Mesendoderm (in vitro differentiated cells): ENCODE measurements around the gene TRIB2. TPM values are rescaled to one million over a fixed set of nuclear protein-coding genes. Genes with fewer than 3 reads are reported as not detected.

Experiments
- DNase-seq: peaks from one replicate; pipeline ENCODE4 v3.0.0; 2013
- H2AK5ac ChIP-seq: 2 replicates; pipeline ENCODE4 v1.6.1; 2013; ENCODE audit warnings: low read length, inconsistent platforms
- H2BK120ac ChIP-seq: 2 replicates; pipeline ENCODE4 v1.6.1; 2013; ENCODE audit warnings: low read depth, mild to moderate bottlenecking, low read length, moderate library complexity, mixed read lengths
- H2BK15ac ChIP-seq: replicated peaks from 2 replicates; pipeline ENCODE4 v1.6.1; 2013; ENCODE audit warnings: low read depth, mild to moderate bottlenecking, moderate library complexity
- H2BK5ac ChIP-seq: 2 replicates; pipeline ENCODE4 v1.6.1; 2013; ENCODE audit warnings: low read length, inconsistent platforms
- H3K18ac ChIP-seq: 2 replicates; pipeline ENCODE4 v1.6.1; 2013; ENCODE audit warnings: mild to moderate bottlenecking, low read length, mixed read lengths
- H3K23ac ChIP-seq: one replicate; pipeline ENCODE4 v1.6.1; 2013; ENCODE audit warnings: low read length
- H3K27ac ChIP-seq: 2 replicates; pipeline ENCODE4 v1.5.1; 2013; ENCODE audit warnings: low read depth, mild to moderate bottlenecking, inconsistent platforms, low read length, moderate library complexity
- H3K27me3 ChIP-seq: 2 replicates; pipeline ENCODE4 v1.6.1; 2013; ENCODE audit warnings: low read length, control low read depth, mild to moderate bottlenecking, inconsistent platforms; ENCODE audit not compliant: insufficient read depth, poor library complexity
- H3K36me3 ChIP-seq: 2 replicates; pipeline ENCODE4 v1.6.1; 2013; ENCODE audit warnings: low read length, inconsistent platforms; ENCODE audit not compliant: control insufficient read depth, insufficient read depth
- H3K4ac ChIP-seq: one replicate; pipeline ENCODE4 v1.6.1; 2013; ENCODE audit warnings: low read depth, mild to moderate bottlenecking, low read length, moderate library complexity
- H3K4me1 ChIP-seq: 2 replicates; pipeline ENCODE4 v1.6.1; 2013; ENCODE audit warnings: low read depth, low read length, inconsistent platforms; ENCODE audit not compliant: control insufficient read depth
- H3K4me2 ChIP-seq: 2 replicates; pipeline ENCODE4 v1.6.1; 2013; ENCODE audit warnings: low read length
- H3K4me3 ChIP-seq: 2 replicates; pipeline ENCODE4 v1.5.1; 2013; ENCODE audit warnings: mild to moderate bottlenecking, low read length
- H3K56ac ChIP-seq: one replicate; pipeline ENCODE4 v1.6.1; 2013; ENCODE audit warnings: low read length
- H3K79me1 ChIP-seq: 2 replicates; pipeline ENCODE4 v1.6.1; 2013; ENCODE audit warnings: low read length, inconsistent platforms
- H3K79me2 ChIP-seq: 2 replicates; pipeline ENCODE4 v1.6.1; 2013; ENCODE audit warnings: mild to moderate bottlenecking, low read length; ENCODE audit not compliant: control insufficient read depth, insufficient read depth
- H3K9ac ChIP-seq: 2 replicates; pipeline ENCODE4 v1.6.1; 2013; ENCODE audit warnings: low read length, inconsistent platforms
- H4K5ac ChIP-seq: one replicate; pipeline ENCODE4 v1.6.1; 2013; ENCODE audit warnings: low read length
- H4K8ac ChIP-seq: one replicate; pipeline ENCODE4 v1.6.1; 2013; ENCODE audit warnings: low read depth, mild to moderate bottlenecking, control low read depth, low read length, moderate library complexity
- WGBS: extraction: QIAGEN DNeasy Blood & Tissue Kit; methylation state at CpG from one replicate; pipeline ENCODE4 v1.1.7; 2013; ENCODE audit warnings: low lambda C conversion rate, missing lambda C conversion rate; ENCODE audit not compliant: insufficient coverage; ENCODE audit errors: extremely low coverage; 5-methylcytosine and 5-hydroxymethylcytosine counted together
- polyA plus RNA-seq, 2 experiments: library from polyadenylated mRNA; stranded (reverse); fragments of 200-250 nt; gene quantifications; one replicate each; pipeline ENCODE4 v1.2.3, GENCODE V29; 2013

Gene TRIB2
- polyA plus RNA-seq (2013, experiment 1 of 2): 26.0 TPM
- polyA plus RNA-seq (2013, experiment 2 of 2): 27.0 TPM

GRCh38 chr2:12716282-12717190, at the start of gene TRIB2:
TSS of gene TRIB2 (plus strand) at chr2:12716936. CDS start at chr2:12718308, 1,372 bp downstream.
- Histone ChIP-seq H2BK15ac (no peak within 1 kb of the TSS), H2AK5ac (no peak within 1 kb of the TSS), H3K9ac (peak within 1 kb of the TSS; percentile 85), H3K27me3 (no peaks in the 10 kb centered on the region), H3K79me1 (peaks cover 1% of the 10 kb centered on the region), H4K5ac (no peak within 1 kb of the TSS), H3K4me1 (peaks cover 4% of the 10 kb centered on the region), H2BK120ac (no peak within 1 kb of the TSS), H3K36me3 (no peaks in the 10 kb centered on the region), H3K4me2 (peak within 1 kb of the TSS; percentile 77), H3K27ac (peak within 1 kb of the TSS; percentile 45), H3K18ac (peak within 1 kb of the TSS; percentile 93), H4K8ac (no peak within 1 kb of the TSS), H3K23ac (no peak within 1 kb of the TSS), H3K4me3 (peak within 1 kb of the TSS; percentile 56), H3K56ac (peak within 1 kb of the TSS; percentile 92), H3K4ac (peak within 1 kb of the TSS; percentile 79), H3K79me2 (peaks cover 24% of the 10 kb centered on the region), H2BK5ac (no peak within 1 kb of the TSS)
- DNase-seq: peak; percentile 92
- WGBS: no CpG with 5 or more reads among the region's 90 CpGs

GRCh38 chr2:12669036-12669435, 47.7 kb upstream of the TRIB2 start:
- Histone ChIP-seq H2BK120ac (no peak overlapping the region), H3K56ac (no peak overlapping the region), H3K79me2 (no peaks in the 10 kb centered on the region), H2AK5ac (no peak overlapping the region), H3K18ac (no peak overlapping the region), H4K5ac (no peak overlapping the region), H3K4ac (no peak overlapping the region), H3K27ac (no peak overlapping the region), H3K79me1 (no peaks in the 10 kb centered on the region), H3K9ac (no peak overlapping the region), H3K4me2 (no peak overlapping the region), H3K36me3 (no peaks in the 10 kb centered on the region), H3K27me3 (no peaks in the 10 kb centered on the region), H3K4me1 (no peaks in the 10 kb centered on the region), H2BK5ac (no peak overlapping the region), H3K23ac (no peak overlapping the region), H2BK15ac (no peak overlapping the region), H3K4me3 (no peak overlapping the region), H4K8ac (no peak overlapping the region)
- no CpG with 5 or more reads among the region's 3 CpGs for WGBS
- DNase-seq: no peak

DNA sequence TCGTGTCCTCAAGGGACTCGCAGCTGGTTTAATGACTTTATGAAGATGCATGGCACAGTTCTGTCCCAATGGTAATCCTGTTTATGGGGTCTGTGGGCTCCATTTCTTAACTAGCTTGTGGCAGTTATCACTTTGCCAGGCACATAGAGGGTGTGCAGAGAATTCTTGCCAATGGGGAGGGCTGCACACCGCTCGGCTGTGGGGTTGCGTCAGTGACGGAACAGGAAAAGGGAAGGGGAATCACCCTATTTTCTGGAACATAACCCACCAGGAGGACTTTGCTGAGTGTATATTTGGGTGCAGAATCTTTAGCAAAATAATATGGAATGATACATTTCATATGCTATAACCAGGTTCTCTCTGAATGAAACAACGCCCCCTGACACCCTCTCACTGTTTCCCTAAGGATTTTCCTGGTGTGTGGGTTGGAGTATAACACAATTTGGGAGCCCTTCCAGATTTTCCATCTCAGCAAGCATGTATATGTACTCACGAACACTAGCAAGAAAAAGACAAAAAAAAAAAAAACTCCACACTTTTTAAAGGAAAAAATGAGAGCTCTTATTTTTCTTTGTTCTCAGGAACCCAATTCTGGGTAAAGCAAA, 43.9 kb upstream of the TRIB2 start:
- H3K9ac ChIP-seq: no peak overlapping the region
- no peak overlapping the region for H3K56ac ChIP-seq
- H3K4me3 ChIP-seq: no peak overlapping the region
- no peak overlapping the region for H3K23ac ChIP-seq
- no peaks in the 10 kb centered on the region for H3K79me1 ChIP-seq
- H3K4me1 ChIP-seq: no peaks in the 10 kb centered on the region
- no peak overlapping the region for H4K8ac ChIP-seq
- no peak overlapping the region for H3K4me2 ChIP-seq
- no peak overlapping the region for H2AK5ac ChIP-seq
- WGBS: no CpG with 5 or more reads among the region's 8 CpGs
- H4K5ac ChIP-seq: no peak overlapping the region
- H3K27me3 ChIP-seq: no peaks in the 10 kb centered on the region
- H3K4ac ChIP-seq: no peak overlapping the region
- no peaks in the 10 kb centered on the region for H3K36me3 ChIP-seq
- no peak overlapping the region for H3K18ac ChIP-seq
- no peak for DNase-seq
- no peak overlapping the region for H2BK15ac ChIP-seq
- no peak overlapping the region for H2BK120ac ChIP-seq
- no peaks in the 10 kb centered on the region for H3K79me2 ChIP-seq
- no peak overlapping the region for H2BK5ac ChIP-seq
- no peak overlapping the region for H3K27ac ChIP-seq

- DNase-seq: no peak
- Histone ChIP-seq H2AK5ac (no peak overlapping the region), H2BK15ac (no peak overlapping the region), H3K79me2 (no peaks in the 10 kb centered on the region), H3K27ac (no peak overlapping the region), H3K23ac (no peak overlapping the region), H3K56ac (no peak overlapping the region), H3K4me1 (no peaks in the 10 kb centered on the region), H2BK5ac (no peak overlapping the region), H3K79me1 (no peaks in the 10 kb centered on the region), H4K5ac (no peak overlapping the region), H3K4me3 (no peak overlapping the region), H3K36me3 (no peaks in the 10 kb centered on the region), H3K9ac (no peak overlapping the region), H4K8ac (no peak overlapping the region), H2BK120ac (no peak overlapping the region), H3K4ac (no peak overlapping the region), H3K18ac (no peak overlapping the region), H3K27me3 (no peaks in the 10 kb centered on the region), H3K4me2 (no peak overlapping the region)
- WGBS: no CpG with 5 or more reads among the region's 4 CpGs
Measured at GRCh38 chr2:12674644-12675328, 42.0 kb upstream of the TRIB2 start.

DNA sequence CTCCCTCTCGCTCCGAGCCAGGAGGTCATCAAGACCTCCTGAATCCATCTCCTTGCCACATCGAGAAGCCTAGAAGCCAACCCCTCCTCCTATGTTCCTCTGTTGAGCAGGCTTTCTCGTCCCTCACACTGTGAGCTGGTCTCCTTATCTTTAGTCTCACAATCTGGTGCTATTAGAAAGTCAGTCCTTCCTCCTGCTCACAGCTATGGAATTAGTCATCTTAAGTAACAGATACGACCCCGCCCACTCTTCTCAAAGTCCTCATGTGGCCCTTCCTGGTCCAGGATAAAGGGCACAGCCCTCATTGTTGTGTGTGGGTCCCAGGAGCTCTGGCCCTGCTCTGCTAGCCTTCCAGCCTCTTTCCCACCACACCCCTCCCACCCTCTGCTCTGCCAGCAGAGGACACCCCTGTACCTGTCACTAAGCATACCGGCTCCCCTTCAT, 41.4 kb upstream of the TRIB2 start:
- WGBS: no CpG with 5 or more reads among the region's 7 CpGs
- H4K8ac ChIP-seq: no peak overlapping the region
- H3K27me3 ChIP-seq: no peaks in the 10 kb centered on the region
- no peaks in the 10 kb centered on the region for H3K4me1 ChIP-seq
- H3K56ac ChIP-seq: no peak overlapping the region
- no peak overlapping the region for H3K23ac ChIP-seq
- H2BK5ac ChIP-seq: no peak overlapping the region
- peak; percentile 70 for DNase-seq
- no peaks in the 10 kb centered on the region for H3K79me1 ChIP-seq
- H2AK5ac ChIP-seq: no peak overlapping the region
- no peaks in the 10 kb centered on the region for H3K79me2 ChIP-seq
- no peak overlapping the region for H3K4me3 ChIP-seq
- H3K36me3 ChIP-seq: no peaks in the 10 kb centered on the region
- no peak overlapping the region for H3K18ac ChIP-seq
- no peak overlapping the region for H3K4me2 ChIP-seq
- H2BK15ac ChIP-seq: no peak overlapping the region
- no peak overlapping the region for H4K5ac ChIP-seq
- no peak overlapping the region for H3K4ac ChIP-seq
- H3K9ac ChIP-seq: no peak overlapping the region
- H3K27ac ChIP-seq: no peak overlapping the region
- H2BK120ac ChIP-seq: no peak overlapping the region
